Sigmoid colon (tissue), 7 donors: ENCODE results near the gene CDK15. TPM values are rescaled to one million over a fixed set of nuclear protein-coding genes. Genes with fewer than 3 reads are reported as not detected.

Source experiments
- DNase-seq: peaks from one replicate; pipeline ENCODE4 v3.0.0-alpha.2; 2019
- H3K27ac ChIP-seq, 4 donors: fragments of 200-600 bp; sonication (generic); one replicate each; pipeline ENCODE4 v1.5.1; 2016 to 2019; ENCODE audit warnings: mild to moderate bottlenecking in 1 of 4
- H3K27me3 ChIP-seq, 3 donors: fragments of 200-600 bp; sonication (generic); one replicate each; pipeline ENCODE4 v1.5.1; 2019; ENCODE audit warnings: mild to moderate bottlenecking in 1 of 3
- H3K36me3 ChIP-seq, 4 donors: fragments of 200-600 bp; sonication (generic); one replicate each; pipeline ENCODE4 v1.5.1; 2016 to 2019
- H3K4me1 ChIP-seq, 4 donors: fragments of 200-600 bp; sonication (generic); one replicate each; pipeline ENCODE4 v1.5.1; 2017 to 2019
- H3K4me3 ChIP-seq, 4 donors: fragments of 200-600 bp; sonication (generic); one replicate each; pipeline ENCODE4 v1.5.1; 2017 to 2019; ENCODE audit warnings: mild to moderate bottlenecking in 2 of 4, moderate library complexity in 1 of 4
- H3K9me3 ChIP-seq, 4 donors: fragments of 200-600 bp in 3 of 4; sonication (generic) in 3 of 4; one replicate each; pipeline versions ENCODE4 v1.5.1 to v1.6.1; 2013 to 2019
- CTCF ChIP-seq, 4 experiments: fragments of 450-650 bp in 3 of 4; fragments of 200-600 bp in 1 of 4; IDR thresholded peaks; one replicate each; pipeline ENCODE4 v1.5.1; 2016 to 2019; ENCODE audit warnings: antibody characterized with exemption in 4 of 4, mild to moderate bottlenecking in 3 of 4, moderate library complexity in 2 of 4
- EP300 ChIP-seq, 4 donors: sonication (generic); formaldehyde crosslinking; IDR thresholded peaks; one replicate each; pipeline ENCODE4 v1.6.1; 2017; ENCODE audit warnings: antibody characterized with exemption in 4 of 4
- POLR2A ChIP-seq, 2 donors: fragments of 450-650 bp; IDR thresholded peaks; one replicate each; pipeline ENCODE4 v1.6.1; 2016; ENCODE audit warnings: antibody characterized with exemption in 2 of 2, mild to moderate bottlenecking in 2 of 2, moderate library complexity in 2 of 2
- POLR2AphosphoS5 ChIP-seq, 4 donors: sonication (generic); formaldehyde crosslinking; IDR thresholded peaks; one replicate each; pipeline ENCODE4 v1.6.1; 2017; ENCODE audit warnings: antibody characterized with exemption in 4 of 4
- WGBS, 2 donors: extraction: QIAGEN DNeasy Blood & Tissue Kit; methylation state at CpG; one replicate each; pipeline ENCODE4 v1.1.7; 2013; 5-methylcytosine and 5-hydroxymethylcytosine counted together
- intact Hi-C: fragments of 100-400 bp; cut with DNase I; formaldehyde crosslinking; loops from one replicate; pipeline ENCODE4 v1.15.1; 2023
- polyA plus RNA-seq, 3 donors: library from polyadenylated mRNA; stranded (reverse); fragments of 200-250 nt; gene quantifications; one replicate each; pipeline ENCODE4 v1.2.3, GENCODE V29; 2013
- total RNA-seq, 4 donors: library from RNA; depleted of rRNA; stranded (reverse); fragments of >200 nt; gene quantifications; one replicate each; pipeline ENCODE4 v1.1.0, GENCODE V29; 2016
- donor health status: healthy with polysubstance abuse.
- donor health status: Bipolar disorder and iron deficiency.
- donor health status: healthy.

Gene CDK15
- total and polyA plus RNA-seq, 7 donors = 0.12 to 0.81 (median 0.55) TPM; not detected in 1

- no peaks in the 10 kb centered on the region for H3K9me3 ChIP-seq
- TF ChIP-seq POLR2A (IDR thresholded peaks at IDR 0.05) = no peak
- no peak for TF ChIP-seq EP300 (IDR thresholded peaks at IDR 0.05)
- TF ChIP-seq POLR2AphosphoS5 (IDR thresholded peaks at IDR 0.05) = no peak
- TF ChIP-seq CTCF (IDR thresholded peaks at IDR 0.05) = no peak
- H3K27ac ChIP-seq = no peak overlapping the region
- no peaks in the 10 kb centered on the region for H3K36me3 ChIP-seq
- no peaks in the 10 kb centered on the region for H3K4me1 ChIP-seq
- H3K27me3 ChIP-seq = no peaks in the 10 kb centered on the region
- no peak overlapping the region for H3K4me3 ChIP-seq
- intact Hi-C loops = no loop called here
- WGBS, 2 donors = 62 to 70% methylated on average over 1 of the region's 1 CpG
- no peak for DNase-seq
These were observed 46.6 kb downstream of the CDK15 start for GRCh38 chr2:201852878-201853415.

GRCh38 chr2:201854221-201854801 is 48.0 kb downstream of the CDK15 start:
- intact Hi-C loops = no loop called here
- WGBS, 2 donors = 81 to 85% methylated on average over 4 of the region's 4 CpGs
- Histone ChIP-seq H3K27me3 (no peaks in the 10 kb centered on the region), H3K36me3 (no peaks in the 10 kb centered on the region), H3K27ac (no peak overlapping the region), H3K4me1 (peaks cover 0 to 13% (median 9%) of the 10 kb centered on the region in 4 donors), H3K4me3 (no peak overlapping the region), H3K9me3 (no peaks in the 10 kb centered on the region)
- no peak for DNase-seq
- TF ChIP-seq POLR2AphosphoS5 (IDR thresholded peaks at IDR 0.05) (no peak), EP300 (IDR thresholded peaks at IDR 0.05) (no peak), POLR2A (IDR thresholded peaks at IDR 0.05) (no peak), CTCF (IDR thresholded peaks at IDR 0.05) (no peak)

- H3K9me3 ChIP-seq = no peaks in the 10 kb centered on the region
- H3K4me1 ChIP-seq = peaks cover 0 to 13% (median 11%) of the 10 kb centered on the region in 4 donors
- H3K27ac ChIP-seq = no peak overlapping the region
- no peak for TF ChIP-seq POLR2AphosphoS5 (IDR thresholded peaks at IDR 0.05)
- no peak for TF ChIP-seq CTCF (IDR thresholded peaks at IDR 0.05)
- no peak for TF ChIP-seq EP300 (IDR thresholded peaks at IDR 0.05)
- TF ChIP-seq POLR2A (IDR thresholded peaks at IDR 0.05) = no peak
- H3K4me3 ChIP-seq = no peak overlapping the region
- 92 to 94% methylated on average over 4 of the region's 4 CpGs for WGBS, 2 donors
- DNase-seq = no peak
- H3K27me3 ChIP-seq = no peaks in the 10 kb centered on the region
- no peaks in the 10 kb centered on the region for H3K36me3 ChIP-seq
- intact Hi-C loops = loop anchor here (5.0 kb wide), 1 partner anchor 73 kb away; the partner anchor contains the start of gene ALS2
These were observed 48.5 kb downstream of the CDK15 start for GRCh38 chr2:201854841-201855240.

- no peak overlapping the region for H3K4me3 ChIP-seq
- H3K27ac ChIP-seq = no peak overlapping the region
- no peak for DNase-seq
- no peaks in the 10 kb centered on the region for H3K36me3 ChIP-seq
- intact Hi-C loops = loop anchor here (5.0 kb wide), 1 partner anchor 73 kb away; the partner anchor contains the start of gene ALS2
- H3K9me3 ChIP-seq = no peaks in the 10 kb centered on the region
- H3K27me3 ChIP-seq = no peaks in the 10 kb centered on the region
- 82 to 83% methylated on average over 3 of the region's 3 CpGs for WGBS, 2 donors
- TF ChIP-seq EP300 (IDR thresholded peaks at IDR 0.05) (no peak), CTCF (IDR thresholded peaks at IDR 0.05) (no peak), POLR2AphosphoS5 (IDR thresholded peaks at IDR 0.05) (no peak), POLR2A (IDR thresholded peaks at IDR 0.05) (no peak)
- H3K4me1 ChIP-seq = peaks cover 0 to 18% (median 11%) of the 10 kb centered on the region in 4 donors
These were observed 49.0 kb downstream of the CDK15 start for GRCh38 chr2:201855356-201855755.
